D341Med (cell line): Measurements from ENCODE around the gene SLC30A7.
"Not testable (repeated sequence)": the region's sequence is repeated elsewhere in the genome, so short reads cannot be mapped to it uniquely, and the experiment has no call there.

Experiments
- DNase-seq: peaks from one replicate; pipeline ENCODE4 v3.0.0; 2012; ENCODE audit warnings: low spot score

Gene SLC30A7

GRCh38 chr1:100936194-100936967 lies 40.5 kb downstream of the SLC30A7 start:
- DNase-seq: no peak

DNA sequence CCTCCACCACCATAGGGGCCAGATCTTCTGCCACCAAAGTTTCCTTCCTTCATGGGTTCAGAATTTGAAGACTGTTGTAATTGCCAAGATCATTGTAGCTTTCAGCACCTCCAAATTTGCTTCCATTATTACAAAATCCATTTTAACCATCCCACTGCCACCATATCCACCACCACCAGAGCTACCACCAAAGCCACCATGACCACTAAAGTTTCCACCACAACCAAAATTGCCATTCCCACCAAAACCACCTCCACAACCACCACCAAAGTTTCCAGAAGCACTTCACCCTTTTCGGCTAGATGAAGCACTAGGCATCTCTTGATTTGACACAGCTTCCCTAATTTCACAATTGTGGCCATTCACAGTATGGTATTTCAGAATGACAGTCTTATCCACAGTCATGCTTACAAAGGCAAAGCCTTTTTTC lies 45.2 kb downstream of the SLC30A7 start:
- DNase-seq: no peak

- no peak for DNase-seq
Measured at GRCh38 chr1:100941580-100942216, 45.8 kb downstream of the SLC30A7 start.

- DNase-seq: no peak
Measured at GRCh38 chr1:100942304-100943046, 46.6 kb downstream of the SLC30A7 start.

DNA sequence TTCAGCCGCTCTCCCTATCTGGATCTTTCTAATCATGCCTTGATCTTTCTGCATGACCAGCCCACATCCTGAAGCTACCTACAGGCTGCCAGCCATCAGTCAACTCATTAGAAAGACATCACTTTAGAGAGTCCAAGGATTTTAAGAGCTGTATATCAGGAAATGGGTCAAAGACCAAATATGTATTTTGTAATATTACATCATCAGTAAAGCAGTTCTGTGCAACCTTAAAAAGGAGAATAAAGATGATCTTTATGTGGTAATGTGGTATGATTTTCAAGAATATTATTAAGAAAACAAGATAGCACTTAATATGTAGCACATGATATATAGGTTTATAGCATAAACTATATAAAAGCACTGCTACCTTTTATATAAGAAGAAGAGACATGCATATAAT lies 47.6 kb downstream of the SLC30A7 start:
- DNase-seq: no peak

GRCh38 chr1:100946064-100946463 lies 50.2 kb downstream of the SLC30A7 start:
- not testable (repeated sequence) for DNase-seq

DNA sequence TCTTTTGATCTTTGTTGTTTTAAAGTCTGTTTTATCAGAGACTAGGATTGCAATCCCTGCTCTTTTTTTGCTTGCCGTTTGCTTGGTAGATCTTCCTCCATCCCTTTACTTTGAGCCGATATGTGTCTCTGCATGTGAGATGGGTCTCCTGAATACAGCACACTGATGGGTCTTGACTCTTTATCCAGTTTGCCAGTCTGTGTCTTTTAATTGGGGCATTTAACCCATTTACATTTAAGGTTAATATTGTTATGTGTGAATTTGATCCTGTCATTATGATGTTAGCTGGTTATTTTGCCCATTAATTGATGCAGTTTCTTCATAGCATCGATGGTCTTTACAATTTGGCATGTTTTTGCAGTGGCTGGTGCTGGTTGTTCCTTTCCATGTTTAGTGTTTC lies 51.9 kb downstream of the SLC30A7 start:
- not testable (repeated sequence) for DNase-seq

GRCh38 chr1:100948721-100949405 lies 53.0 kb downstream of the SLC30A7 start:
- DNase-seq: not testable (repeated sequence)

GRCh38 chr1:100949515-100950158 lies 53.7 kb downstream of the SLC30A7 start:
- not testable (repeated sequence) for DNase-seq

GRCh38 chr1:100950337-100950736 lies 54.4 kb downstream of the SLC30A7 start:
- no peak for DNase-seq

DNA sequence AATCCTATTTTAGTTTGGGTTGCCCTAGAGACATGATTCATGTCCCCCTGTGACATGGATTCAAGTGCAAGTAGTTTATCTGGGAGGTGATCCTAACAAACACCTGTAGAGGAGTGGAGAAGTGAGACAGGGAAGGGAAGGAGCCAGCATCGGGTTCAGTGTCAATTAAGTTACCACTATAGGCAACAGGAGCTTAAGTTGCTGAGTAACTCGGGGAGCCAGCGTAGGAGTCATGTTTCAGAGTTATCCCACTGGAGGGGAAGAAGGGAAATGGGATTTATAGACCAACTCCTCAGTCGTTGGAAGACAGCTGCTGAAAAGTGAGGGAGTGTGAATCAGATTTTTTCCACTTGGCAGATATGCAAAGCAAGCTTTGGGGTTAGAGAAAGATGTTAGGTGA lies 54.9 kb downstream of the SLC30A7 start:
- DNase-seq: no peak

- no peak for DNase-seq
Measured at GRCh38 chr1:100952104-100952745, 56.3 kb downstream of the SLC30A7 start.

GRCh38 chr1:100952970-100953369 lies 57.1 kb downstream of the SLC30A7 start:
- not testable (repeated sequence) for DNase-seq

DNA sequence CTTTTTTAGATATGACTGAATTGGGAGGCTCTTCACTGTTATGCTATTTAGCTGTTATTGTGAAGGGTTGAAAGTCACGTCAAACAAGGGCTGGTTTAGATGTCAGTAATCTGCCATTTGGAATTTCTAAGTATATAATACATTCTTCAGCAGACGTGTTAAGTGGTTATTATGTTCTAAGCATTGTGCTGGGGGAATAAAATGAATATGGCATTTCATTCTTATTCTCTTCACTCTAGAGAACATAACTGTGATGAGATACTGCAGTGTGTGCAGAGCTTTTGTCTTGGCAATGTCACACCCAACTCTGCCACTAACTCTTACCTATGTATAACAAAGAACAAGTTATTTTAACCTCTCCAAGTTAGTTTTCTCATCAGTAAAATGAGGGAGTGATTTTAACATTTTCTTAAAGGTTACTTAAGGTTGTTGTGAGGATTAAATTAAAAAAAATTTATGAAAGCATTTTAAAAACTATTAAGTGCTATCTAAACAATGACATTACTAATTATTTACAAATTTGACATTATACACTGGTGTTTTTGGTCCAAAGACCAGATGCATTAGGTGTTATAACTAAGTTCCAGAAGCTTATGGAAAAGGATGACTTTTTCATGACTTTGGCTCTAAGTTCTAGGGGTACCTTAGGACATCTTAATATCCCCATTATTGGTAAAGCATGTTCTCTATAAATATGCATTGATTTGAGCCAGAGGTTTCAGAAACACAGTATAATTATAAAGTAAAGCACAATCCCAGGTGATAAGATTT lies 58.3 kb downstream of the SLC30A7 start:
- DNase-seq: no peak

- DNase-seq: no peak
Measured at GRCh38 chr1:100955322-100955721, 59.4 kb downstream of the SLC30A7 start.

DNA sequence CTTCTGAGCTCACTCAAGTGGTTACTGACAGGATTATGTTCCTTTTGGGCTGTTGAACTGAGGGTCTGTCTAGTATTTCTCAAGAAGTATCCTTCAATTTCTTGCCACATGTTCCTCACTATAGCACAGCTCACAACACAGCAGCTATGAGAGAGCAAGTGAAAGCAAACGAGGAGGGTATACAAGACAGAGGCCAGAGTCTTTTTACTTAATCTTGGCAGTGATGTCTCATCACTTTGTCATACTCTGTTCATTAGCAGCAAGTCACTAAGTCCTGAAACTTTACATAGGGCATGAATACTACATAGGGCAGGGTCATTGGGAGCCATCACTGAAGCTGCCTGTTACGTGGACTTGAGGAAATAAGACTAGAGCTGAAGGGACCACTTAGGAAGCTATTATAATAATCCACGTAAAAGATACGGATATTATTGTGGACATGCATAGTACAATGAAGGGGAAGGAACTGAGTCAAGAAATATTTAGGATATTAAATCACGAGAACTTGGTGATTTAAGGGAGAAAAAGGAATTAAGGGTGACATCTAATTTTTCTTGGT lies 63.7 kb downstream of the SLC30A7 start:
- DNase-seq: no peak

- no peak for DNase-seq
Measured at GRCh38 chr1:100960098-100960497, 64.2 kb downstream of the SLC30A7 start.

GRCh38 chr1:100968621-100969020 lies 72.7 kb downstream of the SLC30A7 start:
- DNase-seq: no peak

DNA sequence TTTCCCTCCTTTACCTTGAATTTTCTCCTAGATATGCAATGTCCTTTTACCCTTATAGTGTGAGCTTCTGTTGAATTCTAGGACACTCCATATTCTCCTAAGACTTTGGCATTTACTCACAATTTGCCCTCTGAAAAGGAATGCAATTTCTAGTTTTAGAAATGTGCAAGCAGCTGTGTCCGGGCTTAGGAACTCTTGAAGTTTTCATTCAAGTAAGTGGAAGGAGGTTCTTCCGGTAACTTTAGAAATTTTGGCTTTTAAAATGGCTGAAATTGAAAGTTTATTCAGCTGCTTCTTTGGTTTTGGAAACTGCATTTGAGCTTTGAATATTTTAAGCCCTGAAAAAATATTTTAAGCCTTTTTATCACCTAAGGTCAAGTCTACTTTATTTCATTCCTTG lies 73.4 kb downstream of the SLC30A7 start:
- DNase-seq: no peak

DNA sequence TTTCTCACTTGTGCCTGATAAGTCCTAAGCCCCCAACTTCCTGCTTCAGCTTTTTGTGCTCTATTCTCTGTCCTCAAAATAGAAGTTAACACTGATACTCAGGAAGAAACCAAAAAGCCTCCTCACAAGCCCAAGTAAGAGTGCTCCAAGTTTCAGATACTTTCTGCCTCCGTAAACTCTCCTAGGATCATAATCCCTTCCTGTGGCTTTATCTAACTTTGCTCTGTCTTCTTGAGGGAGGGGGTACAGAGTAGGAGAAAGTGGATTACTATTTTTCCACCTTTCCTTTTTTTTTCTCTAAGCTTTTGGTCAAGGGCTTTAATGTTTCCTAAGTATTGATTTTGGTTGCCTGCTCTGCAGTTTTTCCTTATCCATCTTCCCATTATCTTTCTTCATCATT lies 75.1 kb downstream of the SLC30A7 start:
- DNase-seq: no peak
